GM19455 (cell line): Measurements from ENCODE around the gene CIDEA.
A peak's percentile ranks its signal among the peaks of the same experiment; 100 is the strongest.
"Not testable (repeated sequence)": the region's sequence is repeated elsewhere in the genome, so short reads cannot be mapped to it uniquely, and the experiment has no call there.

Experiments
- ATAC-seq: cut with Tn5 transposase; IDR thresholded peaks from one replicate; pipeline ENCODE4 v1.9.1; 2021; ENCODE audit not compliant: unreplicated experiment

The CIDEA gene

GRCh38 chr18:12254136-12254819, at the start of gene CIDEA:
TSS of gene CIDEA (plus strand) at chr18:12254361. CDS start at chr18:12254384, 23 bp downstream.
- no peak for ATAC-seq

- ATAC-seq: not testable (repeated sequence)
Measured at GRCh38 chr18:12208296-12209153, 45.6 kb upstream of the CIDEA start.

GRCh38 chr18:12212308-12212707, 41.9 kb upstream of the CIDEA start:
- not testable (repeated sequence) for ATAC-seq

- ATAC-seq: not testable (repeated sequence)
Measured at GRCh38 chr18:12214296-12215005, 39.7 kb upstream of the CIDEA start.

- not testable (repeated sequence) for ATAC-seq
Measured at GRCh38 chr18:12216471-12216870, 37.7 kb upstream of the CIDEA start.

GRCh38 chr18:12218603-12219002, 35.6 kb upstream of the CIDEA start:
- not testable (repeated sequence) for ATAC-seq

- not testable (repeated sequence) for ATAC-seq
Measured at GRCh38 chr18:12222041-12222440, 32.1 kb upstream of the CIDEA start.

GRCh38 chr18:12223326-12223725, 30.8 kb upstream of the CIDEA start:
- not testable (repeated sequence) for ATAC-seq

- not testable (repeated sequence) for ATAC-seq
Measured at GRCh38 chr18:12226807-12227206, 27.4 kb upstream of the CIDEA start.

GRCh38 chr18:12227399-12228186, 26.6 kb upstream of the CIDEA start:
- not testable (repeated sequence) for ATAC-seq

GRCh38 chr18:12228308-12228707, 25.9 kb upstream of the CIDEA start:
- not testable (repeated sequence) for ATAC-seq

- not testable (repeated sequence) for ATAC-seq
Measured at GRCh38 chr18:12230561-12230960, 23.6 kb upstream of the CIDEA start.

GRCh38 chr18:12231040-12231882, 22.9 kb upstream of the CIDEA start:
- ATAC-seq: no peak

GRCh38 chr18:12231986-12232385, 22.2 kb upstream of the CIDEA start:
- ATAC-seq: no peak

GRCh38 chr18:12233378-12233777, 20.8 kb upstream of the CIDEA start:
- ATAC-seq: no peak

GRCh38 chr18:12234451-12235190, 19.5 kb upstream of the CIDEA start:
- ATAC-seq: no peak

- ATAC-seq: no peak
Measured at GRCh38 chr18:12236141-12236540, 18.0 kb upstream of the CIDEA start.

GRCh38 chr18:12236934-12237832, 17.0 kb upstream of the CIDEA start:
- ATAC-seq: peak; percentile 72
